Fibroblast of gingiva (primary cell): ENCODE data around the gene RIMBP3C.
A peak's percentile ranks its signal among the peaks of the same experiment; 100 is the strongest.
"Not testable (repeated sequence)": the region's sequence is repeated elsewhere in the genome, so short reads cannot be mapped to it uniquely, and the experiment has no call there.

Experiments
- DNase-seq: peaks from one replicate; pipeline ENCODE4 v3.0.0-alpha.2; 2011; ENCODE audit warnings: low read depth

The RIMBP3C gene

GRCh38 chr22:21551361-21551760 is at the start of gene RIMBP3C:
RIMBP3C (minus strand) TSS chr22:21551461; CDS start chr22:21550976, 485 bp downstream.
- not testable (repeated sequence) for DNase-seq

GRCh38 chr22:21599053-21599893 is 48.0 kb upstream of the RIMBP3C start:
- no peak for DNase-seq

- no peak for DNase-seq
Observed at GRCh38 chr22:21598302-21598701, 47.0 kb upstream of the RIMBP3C start.

GRCh38 chr22:21596356-21597135 is 45.3 kb upstream of the RIMBP3C start:
- not testable (repeated sequence) for DNase-seq

- DNase-seq = no peak
Observed at GRCh38 chr22:21594865-21595452, 43.7 kb upstream of the RIMBP3C start.

GRCh38 chr22:21593406-21594232 is 42.4 kb upstream of the RIMBP3C start:
- no peak for DNase-seq

GRCh38 chr22:21592422-21592821 is 41.2 kb upstream of the RIMBP3C start:
- DNase-seq = no peak

- DNase-seq = no peak
Observed at GRCh38 chr22:21591695-21592094, 40.4 kb upstream of the RIMBP3C start.

- no peak for DNase-seq
Observed at GRCh38 chr22:21590809-21591641, 39.8 kb upstream of the RIMBP3C start.

GRCh38 chr22:21589396-21589795 is 38.1 kb upstream of the RIMBP3C start:
- peak; percentile 27 for DNase-seq

- DNase-seq = no peak
Observed at GRCh38 chr22:21587803-21588611, 36.7 kb upstream of the RIMBP3C start.

GRCh38 chr22:21585389-21585788 is 34.1 kb upstream of the RIMBP3C start:
- DNase-seq = no peak

- DNase-seq = no peak
Observed at GRCh38 chr22:21582801-21583740, 31.8 kb upstream of the RIMBP3C start.

- not testable (repeated sequence) for DNase-seq
Observed at GRCh38 chr22:21581009-21581713, 29.9 kb upstream of the RIMBP3C start.

GRCh38 chr22:21580623-21581007 is 29.4 kb upstream of the RIMBP3C start:
- not testable (repeated sequence) for DNase-seq

- no peak for DNase-seq
Observed at GRCh38 chr22:21579474-21579851, 28.2 kb upstream of the RIMBP3C start.

- DNase-seq = no peak
Observed at GRCh38 chr22:21573750-21574494, 22.7 kb upstream of the RIMBP3C start.
